HepG2 (cell line): Measurements from ENCODE around the gene KTN1. TPM values are rescaled to one million over a fixed set of nuclear protein-coding genes. Genes with fewer than 3 reads are reported as not detected.

Experiments
- ATAC-seq: fragments of 200-7000 bp; cut with Tn5 transposase; 3 replicates; pipeline ENCODE4 v1.9.1; 2020; ENCODE audit warnings: mild to moderate bottlenecking, moderate library complexity
- BruUV-seq: library from RNA; stranded (reverse); fragments of 400-500 nt; replicated peaks from 2 replicates; lab custom pipeline; 2021; lab: Mats Ljungman, UMichigan
- CTCF ChIA-PET: fragments of 300-600 bp; formaldehyde crosslinking; extraction: SDS; loops from one replicate; lab custom pipeline; 2021; ENCODE audit warnings: low total read pairs, inconsistent platforms, low intra/inter-chr PET ratio; lab: Yijun Ruan, JAX
- POLR2A ChIA-PET: fragments of 350-600 bp; sonication (Branson Sonifier 250); formaldehyde crosslinking; loops from one replicate; lab custom pipeline; 2020; ENCODE audit warnings: antibody characterized with exemption, inconsistent platforms; lab: Yijun Ruan, JAX
- DNase-seq: peaks from one replicate; pipeline ENCODE4 v3.0.0-alpha.2; 2015; ENCODE audit warnings: low spot score
- FAIRE-seq: peaks from 3 replicates; lab custom pipeline; 2011; peaks lifted over from hg19 to GRCh38; lab: Jason Lieb, UNC
- H2AFZ ChIP-seq: one replicate; pipeline ENCODE4 v1.6.1; 2011; ENCODE audit warnings: low read length, inconsistent platforms
- H3K27ac ChIP-seq: fragments of 300-600 bp; 3 replicates; pipeline ENCODE4 v1.8.0; 2011; ENCODE audit warnings: mixed run types, mild to moderate bottlenecking, mixed read lengths, low read length, inconsistent platforms; ENCODE audit not compliant: insufficient read depth; ENCODE audit errors: extremely low read length
- H3K27me3 ChIP-seq, 2 experiments: fragments of 200-600 bp in 1 of 2; 2 replicates in 1 of 2; 3 replicates in 1 of 2; pipeline versions ENCODE4 v1.6.0 to v1.8.0; 2011; ENCODE audit warnings: low read length in 2 of 2, mild to moderate bottlenecking in 2 of 2, moderate library complexity in 2 of 2, inconsistent platforms in 1 of 2; ENCODE audit not compliant: insufficient read depth in 2 of 2, control insufficient read depth in 1 of 2
- H3K36me3 ChIP-seq, 2 experiments: fragments of 200-600 bp in 1 of 2; replicated peaks in 1 of 2; 2 replicates in 1 of 2; 3 replicates in 1 of 2; pipeline versions ENCODE4 v1.5.1 to v1.8.0; 2011; ENCODE audit warnings: low read length in 2 of 2, inconsistent platforms in 1 of 2; ENCODE audit not compliant: insufficient read depth in 2 of 2, control insufficient read depth in 1 of 2
- H3K4me1 ChIP-seq: 2 replicates; pipeline ENCODE4 v1.5.1; 2012; ENCODE audit warnings: low read length, inconsistent platforms; ENCODE audit not compliant: insufficient read depth
- H3K4me2 ChIP-seq: 2 replicates; pipeline ENCODE4 v1.6.0; 2011; ENCODE audit warnings: low read depth, low read length, inconsistent platforms
- H3K4me3 ChIP-seq, 3 experiments: fragments of 200-600 bp in 1 of 3; sonication (generic), shearing (Covaris generic) in 1 of 3; replicated peaks in 1 of 3; 2 replicates each; pipeline ENCODE4 v1.5.1; 2011 to 2016; ENCODE audit warnings: low read length in 3 of 3, inconsistent platforms in 2 of 3, low read depth in 2 of 3, mild to moderate bottlenecking in 2 of 3, control low read depth in 1 of 3, mixed read lengths in 1 of 3; ENCODE audit not compliant: insufficient read depth in 1 of 3
- H3K79me2 ChIP-seq: one replicate; pipeline ENCODE4 v1.6.1; 2011; ENCODE audit warnings: low read length, inconsistent platforms; ENCODE audit not compliant: insufficient read depth
- H3K9ac ChIP-seq: 2 replicates; pipeline ENCODE4 v1.6.0; 2011; ENCODE audit warnings: mild to moderate bottlenecking, low read depth, low read length, inconsistent platforms; ENCODE audit not compliant: insufficient read depth
- H3K9me3 ChIP-seq: 2 replicates; pipeline ENCODE4 v1.5.1; 2012; ENCODE audit warnings: mild to moderate bottlenecking, low read length
- H4K20me1 ChIP-seq: 2 replicates; pipeline ENCODE4 v1.6.0; 2011; ENCODE audit warnings: inconsistent platforms, mild to moderate bottlenecking, low read length, moderate library complexity; ENCODE audit not compliant: insufficient read depth
- AFF4 ChIP-seq: sonication (generic); formaldehyde crosslinking; IDR thresholded peaks from 2 replicates; pipeline ENCODE4 v1.4.0; 2020; ENCODE audit warnings: missing genetic modification reagents
- CENPX ChIP-seq: sonication (generic); formaldehyde crosslinking; IDR thresholded peaks from 2 replicates; pipeline ENCODE4 v1.9.0; 2021; ENCODE audit warnings: mild to moderate bottlenecking, missing genetic modification reagents, moderate library complexity
- FOXK1 ChIP-seq: sonication (generic); formaldehyde crosslinking; IDR thresholded peaks from 2 replicates; pipeline ENCODE4 v1.4.0; 2020; ENCODE audit warnings: low read depth, missing genetic modification reagents, borderline replicate concordance
- HDAC6 ChIP-seq: fragments of 200-600 bp; sonication (generic); IDR thresholded peaks from 2 replicates; pipeline ENCODE4 v1.7.0; 2017; ENCODE audit warnings: mild to moderate bottlenecking, antibody characterized with exemption, low read length, low read depth
- KLF13 ChIP-seq: sonication (generic); formaldehyde crosslinking; IDR thresholded peaks from 2 replicates; pipeline ENCODE4 v1.4.0; 2020; ENCODE audit warnings: mild to moderate bottlenecking, missing genetic modification reagents
- MXI1 ChIP-seq: IDR thresholded peaks from 3 replicates; pipeline ENCODE4 v1.6.1; 2012; ENCODE audit warnings: low read depth, low read length, inconsistent platforms, borderline replicate concordance
- NR2F6 ChIP-seq, 2 experiments: IDR thresholded peaks; 2 replicates each; pipeline ENCODE4 v1.6.1; 2016; ENCODE audit warnings: antibody characterized with exemption in 1 of 2, mild to moderate bottlenecking in 1 of 2
- RXRB ChIP-seq: IDR thresholded peaks from 2 replicates; pipeline ENCODE4 v1.6.1; 2016; ENCODE audit warnings: borderline replicate concordance, missing genetic modification reagents, missing compliant biosample characterization
- ZKSCAN8 ChIP-seq: IDR thresholded peaks from 2 replicates; pipeline ENCODE4 v1.6.1; 2016; ENCODE audit warnings: borderline replicate concordance, missing genetic modification reagents, missing compliant biosample characterization
- ZNF10 ChIP-seq: sonication (generic); formaldehyde crosslinking; IDR thresholded peaks from 2 replicates; pipeline ENCODE4 v1.4.0; 2020; ENCODE audit warnings: mild to moderate bottlenecking, low read depth, missing genetic modification reagents, borderline replicate concordance
- ZNF101 ChIP-seq: sonication (generic); formaldehyde crosslinking; IDR thresholded peaks from 2 replicates; pipeline ENCODE4 v1.4.0; 2020; ENCODE audit warnings: mild to moderate bottlenecking, low read depth, missing genetic modification reagents, borderline replicate concordance
- ZNF282 ChIP-seq: fragments of 450-650 bp; IDR thresholded peaks from 2 replicates; pipeline ENCODE4 v1.6.1; 2018; ENCODE audit not compliant: partially characterized antibody
- ZNF333 ChIP-seq: sonication (generic); formaldehyde crosslinking; IDR thresholded peaks from 2 replicates; pipeline ENCODE4 v1.4.0; 2020; ENCODE audit warnings: mild to moderate bottlenecking, missing genetic modification reagents, borderline replicate concordance
- ZNF512 ChIP-seq: sonication (generic); formaldehyde crosslinking; IDR thresholded peaks from 2 replicates; pipeline ENCODE4 v1.4.0; 2020; ENCODE audit warnings: mild to moderate bottlenecking, missing genetic modification reagents
- ZNF569 ChIP-seq: sonication (generic); formaldehyde crosslinking; IDR thresholded peaks from 2 replicates; pipeline ENCODE4 v1.5.0; 2020; ENCODE audit warnings: mild to moderate bottlenecking, missing genetic modification reagents, moderate library complexity, borderline replicate concordance
- ZNF775 ChIP-seq: sonication (generic); formaldehyde crosslinking; IDR thresholded peaks from 2 replicates; pipeline ENCODE4 v1.4.0; 2020; ENCODE audit warnings: missing genetic modification reagents, mild to moderate bottlenecking, moderate library complexity, borderline replicate concordance
- ZSCAN22 ChIP-seq: sonication (generic); formaldehyde crosslinking; IDR thresholded peaks from 2 replicates; pipeline ENCODE4 v1.4.0; 2020; ENCODE audit warnings: mild to moderate bottlenecking, missing genetic modification reagents
- WGBS: methylation state at CpG from one replicate; pipeline ENCODE4 v1.1.6; 2017; ENCODE audit warnings: low lambda C conversion rate; 5-methylcytosine and 5-hydroxymethylcytosine counted together
- in situ Hi-C: cut with HindIII; loops from 2 replicates; pipeline ENCODE4 v1.10.0; 2017; ENCODE audit warnings: low pct_unique_long_range_greater_than_20kb; ENCODE audit not compliant: extremely low pct_ligation_motif_present
- intact Hi-C: fragments of 100-400 bp; cut with micrococcal nuclease; formaldehyde crosslinking; loops from one replicate; pipeline ENCODE4 v1.10.0; 2022; ENCODE audit not compliant: unreplicated experiment
- polyA plus RNA-seq, 8 experiments: library from polyadenylated mRNA; depleted of rRNA in 3 of 8; stranded (reverse) in 7 of 8; unstranded in 1 of 8; fragments of >200 nt; fragmentation: Illumina TruSeq in 4 of 8; extraction: Trizol in 4 of 8; gene quantifications; 2 replicates each; pipeline versions ENCODE4 v1.2.1 to v1.2.3, GENCODE V29; 2011 to 2016; ENCODE audit warnings: low read depth in 4 of 8, missing spikeins in 1 of 8, mixed read lengths in 1 of 8; ENCODE audit not compliant: insufficient read depth in 1 of 8
- total RNA-seq, 5 experiments: library from RNA; depleted of rRNA; stranded (reverse); fragments of >200 nt; fragmentation: Illumina TruSeq; extraction: Trizol; gene quantifications; 2 replicates each; pipeline ENCODE4 v1.2.3, GENCODE V29; 2016; ENCODE audit warnings: low read depth in 1 of 5
- TF ChIP-seq, protein P1 (sequence below): conservative IDR thresholded peaks from 2 replicates; pipeline ENCODE4 v1.6.1; 2018; ENCODE audit warnings: missing genetic modification reagents
- TF ChIP-seq, protein P2 (sequence below): sonication (generic); formaldehyde crosslinking; IDR thresholded peaks from 2 replicates; pipeline ENCODE4 v1.8.0; 2022; ENCODE audit warnings: missing genetic modification reagents, low read depth, mild to moderate bottlenecking, borderline replicate concordance

The KTN1 gene
- total and polyA plus RNA-seq, 2 of the 13 experiments (the other 11 are each of a cell fraction or from before 2014, with no cell fraction given) = 60.6 to 169 TPM

DNA sequence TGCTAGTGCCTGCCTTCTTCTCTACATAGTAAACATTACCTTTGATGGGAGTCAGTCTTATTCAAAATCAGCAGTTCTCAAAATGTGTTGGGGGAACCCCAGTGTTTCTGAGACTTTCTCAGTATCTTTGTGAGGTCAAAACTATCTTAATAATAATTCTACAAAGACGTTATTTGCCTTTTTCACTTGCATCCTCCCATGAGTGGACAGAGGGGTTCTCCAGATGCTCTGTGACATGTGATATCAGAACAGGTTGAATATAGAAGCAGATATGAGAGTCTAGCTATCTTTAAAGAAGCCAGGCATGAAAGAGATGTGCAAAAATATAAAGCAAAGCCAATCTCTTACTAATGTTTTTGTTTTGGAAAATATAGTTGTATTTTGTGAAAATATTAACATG, 144.7 kb downstream of the KTN1 start:
- H3K9me3 ChIP-seq = no peaks in the 10 kb centered on the region
- H3K27me3 ChIP-seq = peaks cover 0 to 6% of the 10 kb centered on the region in 2 experiments; a peak in 1 of 5 replicates
- DNase-seq (no peak), ATAC-seq (no peak), FAIRE-seq (no peak)
- H3K36me3 ChIP-seq = no peaks in the 10 kb centered on the region
- no peak overlapping the region for H3K9ac ChIP-seq
- H4K20me1 ChIP-seq = no peaks in the 10 kb centered on the region
- no peak overlapping the region for H3K4me2 ChIP-seq
- H3K4me3 ChIP-seq = no peak overlapping the region
- BruUV-seq = no TSS peak
- no peak overlapping the region for H2AFZ ChIP-seq
- in situ Hi-C loops (loop anchor here (25.0 kb wide), 1 partner anchor 613 kb away; no protein-coding TSS in a partner anchor), intact Hi-C loops (no loop called here)
- no peaks in the 10 kb centered on the region for H3K4me1 ChIP-seq
- 0% methylated on average over 1 of the region's 1 CpG for WGBS
- no peak overlapping the region for H3K27ac ChIP-seq
- ChIA-PET CTCF (no interaction called here), POLR2A (no interaction called here)
- H3K79me2 ChIP-seq = no peaks in the 10 kb centered on the region
- TF ChIP-seq ZSCAN22 (CRISPR knock-in tag) = no peak
- TF ChIP-seq FOXK1 = no peak
- TF ChIP-seq, protein P1, sequence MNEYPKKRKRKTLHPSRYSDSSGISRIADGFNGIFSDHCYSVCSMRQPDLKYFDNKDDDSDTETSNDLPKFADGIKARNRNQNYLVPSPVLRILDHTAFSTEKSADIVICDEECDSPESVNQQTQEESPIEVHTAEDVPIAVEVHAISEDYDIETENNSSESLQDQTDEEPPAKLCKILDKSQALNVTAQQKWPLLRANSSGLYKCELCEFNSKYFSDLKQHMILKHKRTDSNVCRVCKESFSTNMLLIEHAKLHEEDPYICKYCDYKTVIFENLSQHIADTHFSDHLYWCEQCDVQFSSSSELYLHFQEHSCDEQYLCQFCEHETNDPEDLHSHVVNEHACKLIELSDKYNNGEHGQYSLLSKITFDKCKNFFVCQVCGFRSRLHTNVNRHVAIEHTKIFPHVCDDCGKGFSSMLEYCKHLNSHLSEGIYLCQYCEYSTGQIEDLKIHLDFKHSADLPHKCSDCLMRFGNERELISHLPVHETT (CRISPR knock-in tag) = no peak
- no peak for TF ChIP-seq NR2F6 (IDR thresholded peaks at IDR 0.05)
- TF ChIP-seq NR2F6 (CRISPR knock-in tag; IDR thresholded peaks at IDR 0.05) = no peak
- no peak for TF ChIP-seq ZNF333 (CRISPR knock-in tag)
- no peak for TF ChIP-seq ZNF569 (CRISPR knock-in tag)
- TF ChIP-seq ZNF282 = no peak
- TF ChIP-seq ZNF10 (CRISPR knock-in tag) = no peak
- no peak for TF ChIP-seq CENPX (CRISPR knock-in tag)
- TF ChIP-seq ZKSCAN8 = no peak
- no peak for TF ChIP-seq AFF4 (CRISPR knock-in tag)
- TF ChIP-seq KLF13 (CRISPR knock-in tag) = no peak
- TF ChIP-seq HDAC6 = no peak
- no peak for TF ChIP-seq ZNF512
- TF ChIP-seq ZNF775 = no peak
- TF ChIP-seq, protein P2, sequence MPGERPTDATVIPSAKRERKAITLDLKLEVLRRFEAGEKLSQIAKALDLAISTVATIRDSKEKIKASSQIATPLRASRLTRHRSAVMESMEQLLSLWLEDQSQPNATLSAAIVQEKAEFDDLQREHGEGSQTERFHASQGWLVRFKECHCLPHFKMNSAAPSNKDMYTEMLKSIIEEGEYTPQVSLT (CRISPR knock-in tag) = no peak
- no peak for TF ChIP-seq RXRB (CRISPR knock-in tag)
- TF ChIP-seq ZNF101 (CRISPR knock-in tag) = no peak
- no peak for TF ChIP-seq MXI1
